HG02938 (cell line): ENCODE data around the gene TESMIN.

Source experiments
- ATAC-seq: cut with Tn5 transposase; IDR thresholded peaks from one replicate; pipeline ENCODE4 v1.9.1; 2021; ENCODE audit warnings: mild to moderate bottlenecking, moderate library complexity; ENCODE audit not compliant: unreplicated experiment

TESMIN gene

GRCh38 chr11:68714060-68714856 lies 37.1 kb downstream of the TESMIN start:
- ATAC-seq: no peak

GRCh38 chr11:68711114-68711513 lies 40.2 kb downstream of the TESMIN start:
- no peak for ATAC-seq

GRCh38 chr11:68710409-68710808 lies 40.9 kb downstream of the TESMIN start:
- ATAC-seq: no peak

GRCh38 chr11:68709062-68709461 lies 42.3 kb downstream of the TESMIN start:
- ATAC-seq: no peak

- no peak for ATAC-seq
Observed at GRCh38 chr11:68707527-68707926, 43.8 kb downstream of the TESMIN start.

- no peak for ATAC-seq
Observed at GRCh38 chr11:68704887-68705286, 46.4 kb downstream of the TESMIN start.

- ATAC-seq: no peak
Observed at GRCh38 chr11:68698993-68699392, 52.3 kb downstream of the TESMIN start.

GRCh38 chr11:68695531-68695930 lies 55.8 kb downstream of the TESMIN start:
- ATAC-seq: no peak

GRCh38 chr11:68694431-68695297 lies 56.7 kb downstream of the TESMIN start:
- no peak for ATAC-seq

GRCh38 chr11:68693484-68693882 lies 57.8 kb downstream of the TESMIN start:
- ATAC-seq: no peak

GRCh38 chr11:68692871-68693483 lies 58.3 kb downstream of the TESMIN start:
- ATAC-seq: no peak

- no peak for ATAC-seq
Observed at GRCh38 chr11:68692115-68692514, 59.2 kb downstream of the TESMIN start.

GRCh38 chr11:68691402-68691784 lies 59.9 kb downstream of the TESMIN start:
- no peak for ATAC-seq

GRCh38 chr11:68690671-68691401 lies 60.5 kb downstream of the TESMIN start:
- ATAC-seq: no peak

GRCh38 chr11:68689737-68690625 lies 61.3 kb downstream of the TESMIN start:
- no peak for ATAC-seq

- no peak for ATAC-seq
Observed at GRCh38 chr11:68688881-68689280, 62.4 kb downstream of the TESMIN start.

- ATAC-seq: no peak
Observed at GRCh38 chr11:68687986-68688385, 63.3 kb downstream of the TESMIN start.

GRCh38 chr11:68687311-68687710 lies 64.0 kb downstream of the TESMIN start:
- ATAC-seq: no peak

GRCh38 chr11:68686486-68686885 lies 64.8 kb downstream of the TESMIN start:
- ATAC-seq: no peak
